K562 (cell line): ENCODE results near the gene OVCH2.

Experiments
- ETV6 ChIP-seq, 3 experiments: fragments of 150-350 bp in 1 of 3; sonication (generic) in 1 of 3; formaldehyde crosslinking in 1 of 3; IDR thresholded peaks; 2 replicates each; pipeline versions ENCODE4 v1.6.1 to v1.8.0; 2014 to 2022; ENCODE audit warnings: borderline replicate concordance in 2 of 3, low read depth in 2 of 3, antibody characterized with exemption in 1 of 3, low read length in 1 of 3, mild to moderate bottlenecking in 1 of 3, missing genetic modification reagents in 1 of 3
- MEIS2 ChIP-seq: fragments of 450-650 bp; IDR thresholded peaks from 2 replicates; pipeline ENCODE4 v1.6.1; 2014; ENCODE audit warnings: mild to moderate bottlenecking; ENCODE audit not compliant: partially characterized antibody
- MXI1 ChIP-seq: IDR thresholded peaks from 2 replicates; pipeline ENCODE4 v1.6.1; 2011; ENCODE audit warnings: low read depth, mild to moderate bottlenecking, improper control_type of control experiment, low read length
- NR2F6 ChIP-seq: fragments of 450-650 bp; formaldehyde crosslinking; IDR thresholded peaks from 2 replicates; pipeline ENCODE4 v1.4.0; 2020; ENCODE audit warnings: mild to moderate bottlenecking
- POLR2AphosphoS5 ChIP-seq: IDR thresholded peaks from 2 replicates; pipeline ENCODE4 v1.6.1; 2011; ENCODE audit warnings: mild to moderate bottlenecking, low read depth, low read length, moderate library complexity; ENCODE audit not compliant: control insufficient read depth, insufficient read depth
- TGIF2 ChIP-seq: sonication (generic); formaldehyde crosslinking; IDR thresholded peaks from 2 replicates; pipeline ENCODE4 v1.8.1; 2022; ENCODE audit warnings: mild to moderate bottlenecking, missing genetic modification reagents, moderate library complexity
- YY1 ChIP-seq, 3 experiments: IDR thresholded peaks; 2 replicates each; pipeline ENCODE4 v1.6.1; 2011; ENCODE audit warnings: low read length in 2 of 3, mild to moderate bottlenecking in 2 of 3, moderate library complexity in 2 of 3, borderline replicate concordance in 1 of 3, control low read depth in 1 of 3, low read depth in 1 of 3; ENCODE audit not compliant: insufficient read depth in 3 of 3, insufficient replicate concordance in 2 of 3, control insufficient read depth in 1 of 3, insufficient read length in 1 of 3; ENCODE audit errors: extremely low read depth in 1 of 3
- ZBTB17 ChIP-seq: fragments of 450-650 bp; formaldehyde crosslinking; IDR thresholded peaks from 2 replicates; pipeline ENCODE4 v1.4.0; 2020; ENCODE audit warnings: mild to moderate bottlenecking
- TF ChIP-seq, protein P1 (sequence below), 3 experiments: IDR thresholded peaks in 2 of 3; conservative IDR thresholded peaks in 1 of 3; 2 replicates each; pipeline ENCODE4 v1.5.1; 2011 to 2012; ENCODE audit warnings: low read length in 3 of 3, mild to moderate bottlenecking in 3 of 3, control low read depth in 2 of 3, improper control_type of control experiment in 1 of 3, inconsistent platforms in 1 of 3, low read depth in 1 of 3, mixed read lengths in 1 of 3, moderate library complexity in 1 of 3; ENCODE audit not compliant: insufficient read depth in 2 of 3

DNA sequence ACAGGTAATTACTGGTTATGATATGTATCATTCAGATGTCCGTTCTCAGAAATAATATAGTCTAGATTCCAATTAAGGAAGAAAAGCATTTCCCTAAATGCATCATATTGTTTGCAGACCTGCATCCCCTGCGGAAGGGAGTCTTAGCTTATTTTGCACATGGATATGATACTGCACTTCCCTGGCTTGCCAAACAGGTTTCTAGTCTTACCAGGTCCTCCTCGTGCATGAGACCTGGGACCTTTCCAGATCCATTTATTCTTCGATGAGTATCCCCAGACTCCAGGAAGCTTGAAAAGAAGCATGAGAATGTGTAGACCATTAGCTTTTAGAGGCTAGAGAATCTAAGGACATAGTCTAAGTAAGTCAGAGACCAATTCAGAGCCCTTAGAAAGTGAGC is 63.5 kb downstream of the OVCH2 start:
- TF ChIP-seq, protein P1, sequence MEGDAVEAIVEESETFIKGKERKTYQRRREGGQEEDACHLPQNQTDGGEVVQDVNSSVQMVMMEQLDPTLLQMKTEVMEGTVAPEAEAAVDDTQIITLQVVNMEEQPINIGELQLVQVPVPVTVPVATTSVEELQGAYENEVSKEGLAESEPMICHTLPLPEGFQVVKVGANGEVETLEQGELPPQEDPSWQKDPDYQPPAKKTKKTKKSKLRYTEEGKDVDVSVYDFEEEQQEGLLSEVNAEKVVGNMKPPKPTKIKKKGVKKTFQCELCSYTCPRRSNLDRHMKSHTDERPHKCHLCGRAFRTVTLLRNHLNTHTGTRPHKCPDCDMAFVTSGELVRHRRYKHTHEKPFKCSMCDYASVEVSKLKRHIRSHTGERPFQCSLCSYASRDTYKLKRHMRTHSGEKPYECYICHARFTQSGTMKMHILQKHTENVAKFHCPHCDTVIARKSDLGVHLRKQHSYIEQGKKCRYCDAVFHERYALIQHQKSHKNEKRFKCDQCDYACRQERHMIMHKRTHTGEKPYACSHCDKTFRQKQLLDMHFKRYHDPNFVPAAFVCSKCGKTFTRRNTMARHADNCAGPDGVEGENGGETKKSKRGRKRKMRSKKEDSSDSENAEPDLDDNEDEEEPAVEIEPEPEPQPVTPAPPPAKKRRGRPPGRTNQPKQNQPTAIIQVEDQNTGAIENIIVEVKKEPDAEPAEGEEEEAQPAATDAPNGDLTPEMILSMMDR (IDR thresholded peaks at IDR 0.05 in 2 of 3, conservative IDR thresholded peaks at IDR 0.05 in 1 of 3; ENCODE audit: insufficient read depth in 2 of 3, low read depth in 1 of 3, low read length in 3 of 3) = no peak
- TF ChIP-seq TGIF2 (no peak), ZBTB17 (CRISPR knock-in tag) (no peak), NR2F6 (CRISPR knock-in tag) (no peak), ETV6 (IDR thresholded peaks at IDR 0.05; ENCODE audit: borderline replicate concordance in 1 of 2, low read depth in 2 of 2, low read length in 1 of 2) (no peak), ETV6 (CRISPR knock-in tag; IDR thresholded peaks at IDR 0.05; ENCODE audit: borderline replicate concordance) (no peak), POLR2AphosphoS5 (no peak), MXI1 (no peak), MEIS2 (no peak), YY1 (IDR thresholded peaks at IDR 0.05; ENCODE audit: borderline replicate concordance in 1 of 3, control insufficient read depth in 1 of 3, extremely low read depth in 1 of 3, insufficient read depth in 3 of 3, insufficient read length in 1 of 3, insufficient replicate concordance in 2 of 3, low read depth in 1 of 3, low read length in 2 of 3) (no peak)
